MM.1S (cell line): ENCODE data around the gene RIMKLA.

ENCODE experiments used
- DNase-seq: peaks from one replicate; pipeline ENCODE4 v3.0.0-alpha.2; 2015
- H2AFZ ChIP-seq: fragments of 300-600 bp; sonication (generic); 2 replicates; pipeline ENCODE4 v1.6.0; 2016; ENCODE audit warnings: antibody characterized with exemption, low read length
- H3F3A ChIP-seq: fragments of 300-600 bp; sonication (generic); 2 replicates; pipeline ENCODE4 v1.6.1; 2016; ENCODE audit warnings: mild to moderate bottlenecking, antibody characterized with exemption, low read length, moderate library complexity, mixed read lengths; ENCODE audit not compliant: insufficient read depth
- H3K27ac ChIP-seq: fragments of 300-600 bp; sonication (generic); 2 replicates; pipeline ENCODE4 v1.5.1; 2016; ENCODE audit warnings: mild to moderate bottlenecking, low read length
- H3K27me3 ChIP-seq: fragments of 300-600 bp; sonication (generic); replicated peaks from 2 replicates; pipeline ENCODE4 v1.6.0; 2016; ENCODE audit warnings: low read length; ENCODE audit not compliant: insufficient read depth
- H3K36me3 ChIP-seq: fragments of 300-600 bp; sonication (generic); replicated peaks from 2 replicates; pipeline ENCODE4 v1.6.1; 2016; ENCODE audit warnings: mild to moderate bottlenecking, low read length, mixed read lengths; ENCODE audit not compliant: insufficient read depth
- H3K4me1 ChIP-seq: fragments of 300-600 bp; sonication (generic); 2 replicates; pipeline ENCODE4 v1.6.1; 2016; ENCODE audit warnings: low read length, mixed read lengths
- H3K4me2 ChIP-seq: fragments of 300-600 bp; sonication (generic); 2 replicates; pipeline ENCODE4 v1.6.0; 2016; ENCODE audit warnings: low read depth, low read length
- H3K4me3 ChIP-seq: fragments of 300-600 bp; sonication (generic); 2 replicates; pipeline ENCODE4 v1.5.1; 2016; ENCODE audit warnings: low read length, mixed read lengths
- H3K79me2 ChIP-seq: fragments of 300-600 bp; sonication (generic); 2 replicates; pipeline ENCODE4 v1.6.1; 2016; ENCODE audit warnings: mixed run types, low read length, mixed read lengths
- H3K9ac ChIP-seq: fragments of 300-600 bp; sonication (generic); 2 replicates; pipeline ENCODE4 v1.6.1; 2016; ENCODE audit warnings: low read length, mixed read lengths
- H3K9me2 ChIP-seq: fragments of 300-600 bp; sonication (generic); replicated peaks from 2 replicates; pipeline ENCODE4 v1.6.1; 2016; ENCODE audit warnings: mild to moderate bottlenecking, low read length, mixed read lengths; ENCODE audit not compliant: insufficient read depth
- H3K9me3 ChIP-seq: fragments of 300-600 bp; sonication (generic); replicated peaks from 2 replicates; pipeline ENCODE4 v1.6.1; 2016; ENCODE audit warnings: mild to moderate bottlenecking, low read length, mixed read lengths; ENCODE audit not compliant: insufficient read depth
- H4K20me1 ChIP-seq: fragments of 300-600 bp; sonication (generic); 2 replicates; pipeline ENCODE4 v1.6.1; 2016; ENCODE audit warnings: mild to moderate bottlenecking, low read length, moderate library complexity, mixed read lengths; ENCODE audit not compliant: insufficient read depth
- EZH2 ChIP-seq: fragments of 300-600 bp; sonication (generic); optimal IDR thresholded peaks from 2 replicates; pipeline ENCODE3; 2017; ENCODE audit warnings: low read depth, mild to moderate bottlenecking, antibody characterized with exemption, low read length, mixed read lengths
- EZH2phosphoT487 ChIP-seq: fragments of 300-600 bp; sonication (generic); IDR thresholded peaks from 2 replicates; pipeline ENCODE4 v1.6.1; 2018; ENCODE audit warnings: antibody characterized with exemption, low read length
- TF ChIP-seq, protein P1 (sequence below): fragments of 300-600 bp; sonication (generic); IDR thresholded peaks from 2 replicates; pipeline ENCODE4 v1.5.1; 2016; ENCODE audit warnings: antibody characterized with exemption, low read length, mixed read lengths

Gene RIMKLA

DNA sequence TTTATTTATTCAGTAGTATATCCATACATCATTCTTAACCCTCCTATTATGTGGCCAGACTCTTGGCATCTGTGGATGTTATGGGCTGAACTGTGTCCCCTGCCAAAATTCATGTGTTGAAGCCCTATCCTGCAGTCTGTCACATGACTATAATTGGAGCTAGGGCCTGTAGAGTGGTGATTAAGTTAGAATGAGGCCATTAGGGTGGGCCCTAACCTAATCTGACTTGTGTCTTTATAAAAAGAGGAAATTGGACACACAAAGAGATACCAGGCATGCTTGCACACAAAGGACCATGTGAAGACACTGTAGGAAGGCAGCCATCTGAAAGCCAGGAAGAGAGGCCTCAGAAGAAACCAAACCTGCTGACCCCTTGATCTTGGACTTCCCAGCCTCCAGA, 68.7 kb downstream of the RIMKLA start:
- no peak overlapping the region for H2AFZ ChIP-seq
- no peaks in the 10 kb centered on the region for H3K9me2 ChIP-seq
- H3K27me3 ChIP-seq: no peaks in the 10 kb centered on the region
- no peak overlapping the region for H3K9ac ChIP-seq
- H3K27ac ChIP-seq: no peak overlapping the region
- H4K20me1 ChIP-seq: no peaks in the 10 kb centered on the region
- no peak overlapping the region for H3K4me2 ChIP-seq
- H3F3A ChIP-seq: no peaks in the 10 kb centered on the region
- no peaks in the 10 kb centered on the region for H3K9me3 ChIP-seq
- no peaks in the 10 kb centered on the region for H3K79me2 ChIP-seq
- no peak for DNase-seq
- H3K4me3 ChIP-seq: no peak overlapping the region
- TF ChIP-seq EZH2: no peak
- TF ChIP-seq, protein P1, sequence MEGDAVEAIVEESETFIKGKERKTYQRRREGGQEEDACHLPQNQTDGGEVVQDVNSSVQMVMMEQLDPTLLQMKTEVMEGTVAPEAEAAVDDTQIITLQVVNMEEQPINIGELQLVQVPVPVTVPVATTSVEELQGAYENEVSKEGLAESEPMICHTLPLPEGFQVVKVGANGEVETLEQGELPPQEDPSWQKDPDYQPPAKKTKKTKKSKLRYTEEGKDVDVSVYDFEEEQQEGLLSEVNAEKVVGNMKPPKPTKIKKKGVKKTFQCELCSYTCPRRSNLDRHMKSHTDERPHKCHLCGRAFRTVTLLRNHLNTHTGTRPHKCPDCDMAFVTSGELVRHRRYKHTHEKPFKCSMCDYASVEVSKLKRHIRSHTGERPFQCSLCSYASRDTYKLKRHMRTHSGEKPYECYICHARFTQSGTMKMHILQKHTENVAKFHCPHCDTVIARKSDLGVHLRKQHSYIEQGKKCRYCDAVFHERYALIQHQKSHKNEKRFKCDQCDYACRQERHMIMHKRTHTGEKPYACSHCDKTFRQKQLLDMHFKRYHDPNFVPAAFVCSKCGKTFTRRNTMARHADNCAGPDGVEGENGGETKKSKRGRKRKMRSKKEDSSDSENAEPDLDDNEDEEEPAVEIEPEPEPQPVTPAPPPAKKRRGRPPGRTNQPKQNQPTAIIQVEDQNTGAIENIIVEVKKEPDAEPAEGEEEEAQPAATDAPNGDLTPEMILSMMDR: no peak
- no peak for TF ChIP-seq EZH2phosphoT487
- H3K4me1 ChIP-seq: no peaks in the 10 kb centered on the region
- no peaks in the 10 kb centered on the region for H3K36me3 ChIP-seq

DNA sequence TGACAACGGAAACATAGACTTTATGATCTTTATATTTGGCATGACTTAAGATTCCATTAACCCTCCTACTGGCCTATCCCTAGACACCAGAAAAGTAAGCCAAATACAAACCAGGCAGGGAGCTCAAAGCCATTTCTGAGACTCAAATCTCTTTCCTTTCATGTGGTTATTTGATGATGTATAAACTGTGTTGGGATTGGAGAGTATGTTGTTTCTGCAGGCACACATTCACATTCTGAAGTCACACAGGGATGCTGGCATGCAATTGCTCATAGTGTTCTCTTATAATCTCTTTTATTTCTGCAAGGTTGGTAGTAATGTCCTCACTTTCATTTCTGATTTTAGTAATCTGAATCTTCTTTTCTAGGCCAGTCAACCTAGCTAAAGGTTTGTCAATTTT, 69.5 kb downstream of the RIMKLA start:
- TF ChIP-seq EZH2 (no peak), EZH2phosphoT487 (no peak)
- TF ChIP-seq, protein P1: no peak
- DNase-seq: no peak
- Histone ChIP-seq H3K9ac (no peak overlapping the region), H3K36me3 (no peaks in the 10 kb centered on the region), H2AFZ (no peak overlapping the region), H3F3A (no peaks in the 10 kb centered on the region), H4K20me1 (no peaks in the 10 kb centered on the region), H3K79me2 (no peaks in the 10 kb centered on the region), H3K9me2 (no peaks in the 10 kb centered on the region), H3K27me3 (no peaks in the 10 kb centered on the region), H3K4me2 (no peak overlapping the region), H3K4me3 (no peak overlapping the region), H3K9me3 (no peaks in the 10 kb centered on the region), H3K4me1 (no peaks in the 10 kb centered on the region), H3K27ac (no peak overlapping the region)

DNA sequence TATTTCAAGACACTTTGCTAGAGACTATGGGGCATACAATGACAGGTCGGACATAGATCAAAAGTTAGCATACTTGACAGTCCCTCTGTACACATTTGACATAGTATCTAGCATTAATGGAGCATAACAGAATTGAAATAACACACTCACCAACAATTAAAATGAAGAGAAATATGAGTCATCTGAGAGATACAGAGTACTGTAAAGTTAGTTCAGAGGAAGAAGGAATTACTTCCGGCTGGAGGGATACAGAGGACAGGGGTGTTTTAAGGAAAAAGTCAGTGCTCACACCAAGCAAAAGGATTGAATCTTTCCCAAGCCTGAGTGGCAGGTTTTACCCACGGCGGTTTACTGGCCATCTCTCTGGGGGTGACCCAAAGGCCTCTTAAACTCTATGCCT, 72.8 kb downstream of the RIMKLA start:
- H3K79me2 ChIP-seq: peaks cover 16% of the 10 kb centered on the region
- H3K27ac ChIP-seq: no peak overlapping the region
- no peaks in the 10 kb centered on the region for H3K27me3 ChIP-seq
- no peak overlapping the region for H2AFZ ChIP-seq
- H3K9ac ChIP-seq: no peak overlapping the region
- H3K4me3 ChIP-seq: no peak overlapping the region
- H3K4me2 ChIP-seq: no peak overlapping the region
- peaks cover 7% of the 10 kb centered on the region; the same call in 1 of the 2 replicates for H3F3A ChIP-seq
- no peaks in the 10 kb centered on the region for H3K9me3 ChIP-seq
- TF ChIP-seq EZH2phosphoT487: no peak
- TF ChIP-seq, protein P1: no peak
- no peak for TF ChIP-seq EZH2
- H4K20me1 ChIP-seq: no peaks in the 10 kb centered on the region
- no peak for DNase-seq
- no peaks in the 10 kb centered on the region for H3K36me3 ChIP-seq
- peaks cover 9% of the 10 kb centered on the region for H3K4me1 ChIP-seq
- H3K9me2 ChIP-seq: no peaks in the 10 kb centered on the region
